Measurements from ENCODE around the gene MED26. TPM values are rescaled to one million over a fixed set of nuclear protein-coding genes. Genes with fewer than 3 reads are reported as not detected.

The MED26 gene
- total RNA-seq, 6 donors from 2014 or later, result 12.6 to 26.5 (median 13.8) TPM

- no peak for DNase-seq
- no peak for ATAC-seq (ENCODE audit: low FRiP score in 2 of 2)
- TF ChIP-seq EP300 (IDR thresholded peaks at IDR 0.05), result no peak
- no peak for TF ChIP-seq POLR2AphosphoS5 (IDR thresholded peaks at IDR 0.05)
- TF ChIP-seq, protein P1, sequence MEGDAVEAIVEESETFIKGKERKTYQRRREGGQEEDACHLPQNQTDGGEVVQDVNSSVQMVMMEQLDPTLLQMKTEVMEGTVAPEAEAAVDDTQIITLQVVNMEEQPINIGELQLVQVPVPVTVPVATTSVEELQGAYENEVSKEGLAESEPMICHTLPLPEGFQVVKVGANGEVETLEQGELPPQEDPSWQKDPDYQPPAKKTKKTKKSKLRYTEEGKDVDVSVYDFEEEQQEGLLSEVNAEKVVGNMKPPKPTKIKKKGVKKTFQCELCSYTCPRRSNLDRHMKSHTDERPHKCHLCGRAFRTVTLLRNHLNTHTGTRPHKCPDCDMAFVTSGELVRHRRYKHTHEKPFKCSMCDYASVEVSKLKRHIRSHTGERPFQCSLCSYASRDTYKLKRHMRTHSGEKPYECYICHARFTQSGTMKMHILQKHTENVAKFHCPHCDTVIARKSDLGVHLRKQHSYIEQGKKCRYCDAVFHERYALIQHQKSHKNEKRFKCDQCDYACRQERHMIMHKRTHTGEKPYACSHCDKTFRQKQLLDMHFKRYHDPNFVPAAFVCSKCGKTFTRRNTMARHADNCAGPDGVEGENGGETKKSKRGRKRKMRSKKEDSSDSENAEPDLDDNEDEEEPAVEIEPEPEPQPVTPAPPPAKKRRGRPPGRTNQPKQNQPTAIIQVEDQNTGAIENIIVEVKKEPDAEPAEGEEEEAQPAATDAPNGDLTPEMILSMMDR (IDR thresholded peaks at IDR 0.05), result no peak
- no peak for TF ChIP-seq POLR2A (IDR thresholded peaks at IDR 0.05)
- Histone ChIP-seq H3K27ac (peak overlapping the region; percentile 73 to 96 (median 88)), H3K4me1 (peaks cover 54 to 82% (median 59%) of the 10 kb centered on the region in 4 donors), H3K27me3 (no peaks in the 10 kb centered on the region), H3K9me3 (no peaks in the 10 kb centered on the region), H3K4me3 (no peak overlapping the region), H3K36me3 (peaks cover 0 to 10% (median 1%) of the 10 kb centered on the region in 4 donors)
- WGBS, 2 donors, result 75 to 76% methylated on average over 6 of the region's 6 CpGs
These were observed 4.4 kb downstream of the MED26 start for GRCh38 chr19:16623576-16623975.

GRCh38 chr19:16623066-16623465 lies 4.9 kb downstream of the MED26 start:
- Histone ChIP-seq H3K36me3 (peaks cover 0 to 10% (median 1%) of the 10 kb centered on the region in 4 donors), H3K27ac (peak overlapping the region in 3 of 4 donors; percentile 73 to 96 (median 94)), H3K27me3 (no peaks in the 10 kb centered on the region), H3K9me3 (no peaks in the 10 kb centered on the region), H3K4me1 (peaks cover 54 to 86% (median 59%) of the 10 kb centered on the region in 4 donors), H3K4me3 (no peak overlapping the region)
- ATAC-seq (ENCODE audit: low FRiP score in 2 of 2) (no peak), DNase-seq (no peak)
- WGBS, 2 donors, result 89 to 95% methylated on average over 2 of the region's 2 CpGs
- TF ChIP-seq POLR2A (IDR thresholded peaks at IDR 0.05), result no peak
- TF ChIP-seq POLR2AphosphoS5 (IDR thresholded peaks at IDR 0.05), result no peak
- TF ChIP-seq, protein P1 (IDR thresholded peaks at IDR 0.05), result no peak
- TF ChIP-seq EP300 (IDR thresholded peaks at IDR 0.05), result no peak

DNA sequence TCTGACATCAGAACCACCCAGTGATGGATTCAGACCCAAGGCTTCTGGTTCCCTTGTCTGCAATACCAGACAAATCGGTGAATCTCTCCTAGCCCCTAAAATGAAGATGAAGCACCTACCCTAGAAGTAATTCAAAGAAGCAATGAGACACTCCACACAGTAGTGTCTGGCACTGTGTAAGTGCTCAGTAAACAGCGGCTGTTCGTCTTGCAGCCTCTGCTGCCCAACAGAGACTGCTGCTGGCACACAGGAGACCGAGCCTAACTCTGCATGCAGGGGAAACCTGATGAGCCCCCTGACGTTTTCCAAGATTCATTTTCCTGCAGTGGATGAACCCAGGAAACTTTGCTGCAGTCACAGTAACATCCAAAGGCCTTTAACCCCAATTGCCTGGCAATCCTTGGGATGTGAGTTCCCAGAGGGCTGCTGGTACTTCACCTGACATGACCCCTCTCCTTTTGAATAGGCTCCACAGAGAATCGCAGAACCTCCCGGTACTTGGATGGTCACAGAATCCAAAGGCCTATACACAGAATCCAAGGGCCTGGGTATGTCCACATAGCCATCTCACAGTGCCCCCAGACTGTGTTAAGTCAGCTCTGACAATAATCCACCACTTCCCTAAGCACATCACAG lies 6.7 kb downstream of the MED26 start:
- Histone ChIP-seq H3K36me3 (peaks cover 0 to 10% (median 1%) of the 10 kb centered on the region in 4 donors), H3K27ac (peak overlapping the region in 1 of 4 donors; percentile 15), H3K9me3 (no peaks in the 10 kb centered on the region), H3K4me1 (peaks cover 46 to 90% (median 51%) of the 10 kb centered on the region in 4 donors), H3K27me3 (no peaks in the 10 kb centered on the region), H3K4me3 (no peak overlapping the region)
- 57 to 71% methylated on average over 2 to 7 of the region's 7 CpGs for WGBS, 2 donors
- ATAC-seq (ENCODE audit: low FRiP score in 2 of 2), result no peak
- no peak for TF ChIP-seq EP300 (IDR thresholded peaks at IDR 0.05)
- TF ChIP-seq POLR2AphosphoS5 (IDR thresholded peaks at IDR 0.05), result no peak
- TF ChIP-seq POLR2A (IDR thresholded peaks at IDR 0.05), result no peak
- TF ChIP-seq, protein P1 (IDR thresholded peaks at IDR 0.05), result no peak
- no peak for DNase-seq

DNA sequence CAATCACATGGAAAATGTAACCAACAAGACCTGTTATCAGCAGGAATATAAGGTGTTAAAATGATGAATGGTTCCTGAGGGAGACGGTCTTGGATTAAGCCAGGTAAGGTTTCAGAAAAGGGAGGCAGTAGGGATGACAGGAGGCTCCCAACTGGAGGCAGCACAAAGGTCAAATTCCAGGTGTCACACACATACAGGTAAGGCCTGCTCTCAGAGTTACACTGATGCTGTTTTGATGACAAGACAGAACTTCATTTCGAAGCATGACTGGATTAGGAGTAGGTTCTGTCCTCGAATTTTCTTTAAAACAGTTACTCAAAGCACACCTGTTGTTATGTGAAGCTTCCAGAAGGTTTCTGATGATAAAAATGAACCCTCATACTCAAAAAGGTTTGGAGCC lies 7.4 kb downstream of the MED26 start:
- Histone ChIP-seq H3K27ac (no peak overlapping the region), H3K36me3 (peaks cover 0 to 10% (median 1%) of the 10 kb centered on the region in 4 donors), H3K4me3 (no peak overlapping the region), H3K9me3 (no peaks in the 10 kb centered on the region), H3K27me3 (no peaks in the 10 kb centered on the region), H3K4me1 (peaks cover 39 to 87% (median 46%) of the 10 kb centered on the region in 4 donors)
- TF ChIP-seq POLR2AphosphoS5 (IDR thresholded peaks at IDR 0.05), result no peak
- TF ChIP-seq, protein P1 (IDR thresholded peaks at IDR 0.05), result no peak
- no peak for TF ChIP-seq EP300 (IDR thresholded peaks at IDR 0.05)
- no peak for TF ChIP-seq POLR2A (IDR thresholded peaks at IDR 0.05)
- WGBS, 2 donors, result 83 to 89% methylated on average over 3 of the region's 3 CpGs
- ATAC-seq (ENCODE audit: low FRiP score in 2 of 2), result no peak
- DNase-seq, result no peak

DNA sequence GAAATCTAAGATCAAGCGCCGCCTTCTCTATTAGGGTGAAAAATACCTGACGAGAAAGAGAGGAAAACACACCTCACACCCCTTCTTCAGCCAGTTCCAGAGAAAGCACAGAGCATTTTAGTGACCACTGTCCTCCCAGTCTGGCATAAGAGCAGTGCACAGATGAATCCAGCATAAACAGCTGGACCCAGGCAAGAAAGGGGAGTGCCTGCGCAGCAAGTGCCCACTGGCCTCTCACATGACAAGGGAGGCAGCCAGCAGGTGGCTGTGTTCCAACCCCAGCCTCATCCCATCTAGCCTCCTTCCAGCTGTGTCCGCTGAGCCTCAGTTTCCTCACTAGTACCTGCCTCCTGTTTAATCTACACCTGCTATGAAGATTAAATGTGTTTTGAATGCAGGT lies 8.0 kb downstream of the MED26 start:
- H3K27me3 ChIP-seq, result no peaks in the 10 kb centered on the region
- no peak for TF ChIP-seq POLR2AphosphoS5 (IDR thresholded peaks at IDR 0.05)
- TF ChIP-seq EP300 (IDR thresholded peaks at IDR 0.05), result no peak
- no peak for TF ChIP-seq POLR2A (IDR thresholded peaks at IDR 0.05)
- WGBS, 2 donors, result 84 to 88% methylated on average over 5 of the region's 5 CpGs
- no peak overlapping the region for H3K27ac ChIP-seq
- H3K9me3 ChIP-seq, result no peaks in the 10 kb centered on the region
- H3K4me1 ChIP-seq, result peaks cover 38 to 87% (median 48%) of the 10 kb centered on the region in 4 donors
- H3K4me3 ChIP-seq, result no peak overlapping the region
- ATAC-seq (ENCODE audit: low FRiP score in 2 of 2) (no peak), DNase-seq (no peak)
- peaks cover 0 to 10% (median 1%) of the 10 kb centered on the region in 4 donors for H3K36me3 ChIP-seq
